ENCODE measurements around the gene NOD2.

NOD2 gene

GRCh38 chr16:50731130-50731988 is 38.0 kb downstream of the NOD2 start:
- in situ Hi-C loops (cut with MboI; ENCODE audit: low pct_unique_long_range_greater_than_20kb, low sequenced_read_pairs) = no loop called here
- no peak for DNase-seq

GRCh38 chr16:50731989-50732832 is 38.8 kb downstream of the NOD2 start:
- in situ Hi-C loops (cut with MboI; ENCODE audit: low pct_unique_long_range_greater_than_20kb, low sequenced_read_pairs) = no loop called here
- DNase-seq = no peak

- in situ Hi-C loops (cut with MboI; ENCODE audit: low pct_unique_long_range_greater_than_20kb, low sequenced_read_pairs) = no loop called here
- DNase-seq = no peak
Observed at GRCh38 chr16:50733468-50733867, 40.1 kb downstream of the NOD2 start.

GRCh38 chr16:50735629-50736122 is 42.3 kb downstream of the NOD2 start:
- in situ Hi-C loops (cut with MboI; ENCODE audit: low pct_unique_long_range_greater_than_20kb, low sequenced_read_pairs) = no loop called here
- peak; percentile 32 for DNase-seq

- no peak for DNase-seq
- in situ Hi-C loops (cut with MboI; ENCODE audit: low pct_unique_long_range_greater_than_20kb, low sequenced_read_pairs) = no loop called here
Observed at GRCh38 chr16:50736448-50736847, 43.0 kb downstream of the NOD2 start.

- DNase-seq = no peak
- in situ Hi-C loops (cut with MboI; ENCODE audit: low pct_unique_long_range_greater_than_20kb, low sequenced_read_pairs) = no loop called here
Observed at GRCh38 chr16:50737420-50737959, 44.1 kb downstream of the NOD2 start.

- peak; percentile 54 for DNase-seq
- in situ Hi-C loops (cut with MboI; ENCODE audit: low pct_unique_long_range_greater_than_20kb, low sequenced_read_pairs) = no loop called here
Observed at GRCh38 chr16:50739031-50739430, 45.6 kb downstream of the NOD2 start.

- DNase-seq = no peak
- in situ Hi-C loops (cut with MboI; ENCODE audit: low pct_unique_long_range_greater_than_20kb, low sequenced_read_pairs) = no loop called here
Observed at GRCh38 chr16:50740736-50741135, 47.3 kb downstream of the NOD2 start.

- in situ Hi-C loops (cut with MboI; ENCODE audit: low pct_unique_long_range_greater_than_20kb, low sequenced_read_pairs) = no loop called here
- DNase-seq = no peak
Observed at GRCh38 chr16:50741225-50741780, 47.9 kb downstream of the NOD2 start.

GRCh38 chr16:50741781-50742575 is 48.6 kb downstream of the NOD2 start, which contains the start of gene CYLD:
Gene CYLD, plus strand, starts transcription at chr16:50742086. Its CDS starts 7,613 bp downstream, at chr16:50749699.
- DNase-seq = peak; percentile 100
- in situ Hi-C loops (cut with MboI; ENCODE audit: low pct_unique_long_range_greater_than_20kb, low sequenced_read_pairs) = no loop called here

- in situ Hi-C loops (cut with MboI; ENCODE audit: low pct_unique_long_range_greater_than_20kb, low sequenced_read_pairs) = no loop called here
- peak; percentile 23 for DNase-seq
Observed at GRCh38 chr16:50742576-50743200, 49.3 kb downstream of the NOD2 start.

GRCh38 chr16:50743581-50744225 is 50.3 kb downstream of the NOD2 start:
- DNase-seq = no peak
- in situ Hi-C loops (cut with MboI; ENCODE audit: low pct_unique_long_range_greater_than_20kb, low sequenced_read_pairs) = no loop called here

GRCh38 chr16:50744881-50745280 is 51.5 kb downstream of the NOD2 start:
- DNase-seq = peak; percentile 27
- in situ Hi-C loops (cut with MboI; ENCODE audit: low pct_unique_long_range_greater_than_20kb, low sequenced_read_pairs) = no loop called here

- in situ Hi-C loops (cut with MboI; ENCODE audit: low pct_unique_long_range_greater_than_20kb, low sequenced_read_pairs) = no loop called here
- DNase-seq = no peak
Observed at GRCh38 chr16:50745940-50746339, 52.5 kb downstream of the NOD2 start.

GRCh38 chr16:50747207-50747956 is 54.0 kb downstream of the NOD2 start:
- DNase-seq = peak; percentile 89
- in situ Hi-C loops (cut with MboI; ENCODE audit: low pct_unique_long_range_greater_than_20kb, low sequenced_read_pairs) = no loop called here

- in situ Hi-C loops (cut with MboI; ENCODE audit: low pct_unique_long_range_greater_than_20kb, low sequenced_read_pairs) = no loop called here
Observed at GRCh38 chr16:50751528-50751927, 58.1 kb downstream of the NOD2 start.

More at GRCh38 chr16:50751528-50751927, 58.1 kb downstream of the NOD2 start:
- DNase-seq = no peak
